Measurements from ENCODE around the gene SACM1L.

- TF ChIP-seq EZH2 (IDR thresholded peaks at IDR 0.05; ENCODE audit: low read length, unreplicated experiment) (no peak), CTCF (conservative IDR thresholded peaks at IDR 0.05; ENCODE audit: low read depth, low read length) (no peak)
Measured at GRCh38 chr3:45673273-45673672, 15.9 kb upstream of the SACM1L start.
